ENCODE data around the gene ADAMTSL1.

The ADAMTSL1 gene

GRCh38 chr9:18746631-18747030 is 272.7 kb downstream of the ADAMTSL1 start:
- H3K4me1 ChIP-seq (ENCODE audit: insufficient read depth, low read length) = peaks cover 28% of the 10 kb centered on the region
- no peak overlapping the region for H3K4me3 ChIP-seq (ENCODE audit: low read length)
- no peaks in the 10 kb centered on the region for H3K27me3 ChIP-seq (ENCODE audit: insufficient read depth, low read length)
- H3K9me3 ChIP-seq (ENCODE audit: low read length) = no peaks in the 10 kb centered on the region
- no peak overlapping the region for H2AFZ ChIP-seq (ENCODE audit: low read depth, low read length)
- H3K36me3 ChIP-seq (ENCODE audit: insufficient read depth, low read length) = no peaks in the 10 kb centered on the region

DNA sequence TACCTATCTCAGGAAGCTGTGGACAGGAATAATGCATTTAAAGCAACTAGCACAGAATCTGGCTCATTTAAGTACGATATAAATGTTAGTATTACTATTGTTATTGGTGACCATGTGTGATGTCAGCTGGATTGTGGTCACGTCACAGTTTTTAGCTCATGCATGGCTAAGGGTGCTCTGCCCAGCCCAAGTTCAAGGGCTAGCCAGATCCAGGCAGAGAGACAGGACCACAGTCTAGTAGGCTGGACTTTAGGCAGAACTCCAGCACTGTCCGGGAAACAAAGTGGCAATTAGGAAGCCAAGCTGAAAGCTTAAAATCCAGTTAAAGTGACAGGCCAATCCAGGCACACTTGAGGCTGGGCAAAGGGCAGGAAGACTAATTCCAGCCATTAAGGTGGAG is 273.6 kb downstream of the ADAMTSL1 start:
- no peak overlapping the region for H3K4me3 ChIP-seq (ENCODE audit: low read length)
- no peaks in the 10 kb centered on the region for H3K9me3 ChIP-seq (ENCODE audit: low read length)
- H2AFZ ChIP-seq (ENCODE audit: low read depth, low read length) = no peak overlapping the region
- H3K36me3 ChIP-seq (ENCODE audit: insufficient read depth, low read length) = no peaks in the 10 kb centered on the region
- no peaks in the 10 kb centered on the region for H3K27me3 ChIP-seq (ENCODE audit: insufficient read depth, low read length)
- H3K4me1 ChIP-seq (ENCODE audit: insufficient read depth, low read length) = peaks cover 23% of the 10 kb centered on the region

GRCh38 chr9:18748251-18748701 is 274.3 kb downstream of the ADAMTSL1 start:
- H3K27me3 ChIP-seq (ENCODE audit: insufficient read depth, low read length) = no peaks in the 10 kb centered on the region
- no peak overlapping the region for H2AFZ ChIP-seq (ENCODE audit: low read depth, low read length)
- H3K4me3 ChIP-seq (ENCODE audit: low read length) = no peak overlapping the region
- peaks cover 23% of the 10 kb centered on the region for H3K4me1 ChIP-seq (ENCODE audit: insufficient read depth, low read length)
- no peaks in the 10 kb centered on the region for H3K36me3 ChIP-seq (ENCODE audit: insufficient read depth, low read length)
- no peaks in the 10 kb centered on the region for H3K9me3 ChIP-seq (ENCODE audit: low read length)

GRCh38 chr9:18749711-18750110 is 275.8 kb downstream of the ADAMTSL1 start:
- Histone ChIP-seq H3K4me1 (ENCODE audit: insufficient read depth, low read length) (peaks cover 23% of the 10 kb centered on the region), H3K9me3 (ENCODE audit: low read length) (no peaks in the 10 kb centered on the region), H2AFZ (ENCODE audit: low read depth, low read length) (no peak overlapping the region), H3K36me3 (ENCODE audit: insufficient read depth, low read length) (no peaks in the 10 kb centered on the region), H3K27me3 (ENCODE audit: insufficient read depth, low read length) (no peaks in the 10 kb centered on the region), H3K4me3 (ENCODE audit: low read length) (no peak overlapping the region)

GRCh38 chr9:18753904-18754303 is 280.0 kb downstream of the ADAMTSL1 start:
- Histone ChIP-seq H3K27me3 (ENCODE audit: insufficient read depth, low read length) (no peaks in the 10 kb centered on the region), H3K36me3 (ENCODE audit: insufficient read depth, low read length) (no peaks in the 10 kb centered on the region), H3K9me3 (ENCODE audit: low read length) (no peaks in the 10 kb centered on the region), H3K4me3 (ENCODE audit: low read length) (no peak overlapping the region), H2AFZ (ENCODE audit: low read depth, low read length) (no peak overlapping the region), H3K4me1 (ENCODE audit: insufficient read depth, low read length) (peaks cover 3% of the 10 kb centered on the region)

- no peaks in the 10 kb centered on the region for H3K27me3 ChIP-seq (ENCODE audit: insufficient read depth, low read length)
- H3K4me1 ChIP-seq (ENCODE audit: insufficient read depth, low read length) = peaks cover 3% of the 10 kb centered on the region
- H3K36me3 ChIP-seq (ENCODE audit: insufficient read depth, low read length) = no peaks in the 10 kb centered on the region
- H3K4me3 ChIP-seq (ENCODE audit: low read length) = no peak overlapping the region
- no peaks in the 10 kb centered on the region for H3K9me3 ChIP-seq (ENCODE audit: low read length)
- no peak overlapping the region for H2AFZ ChIP-seq (ENCODE audit: low read depth, low read length)
These were observed 280.6 kb downstream of the ADAMTSL1 start for GRCh38 chr9:18754537-18754936.

- Histone ChIP-seq H3K36me3 (ENCODE audit: insufficient read depth, low read length) (no peaks in the 10 kb centered on the region), H3K4me3 (ENCODE audit: low read length) (no peak overlapping the region)
These were observed 281.3 kb downstream of the ADAMTSL1 start for GRCh38 chr9:18755263-18755662.

DNA sequence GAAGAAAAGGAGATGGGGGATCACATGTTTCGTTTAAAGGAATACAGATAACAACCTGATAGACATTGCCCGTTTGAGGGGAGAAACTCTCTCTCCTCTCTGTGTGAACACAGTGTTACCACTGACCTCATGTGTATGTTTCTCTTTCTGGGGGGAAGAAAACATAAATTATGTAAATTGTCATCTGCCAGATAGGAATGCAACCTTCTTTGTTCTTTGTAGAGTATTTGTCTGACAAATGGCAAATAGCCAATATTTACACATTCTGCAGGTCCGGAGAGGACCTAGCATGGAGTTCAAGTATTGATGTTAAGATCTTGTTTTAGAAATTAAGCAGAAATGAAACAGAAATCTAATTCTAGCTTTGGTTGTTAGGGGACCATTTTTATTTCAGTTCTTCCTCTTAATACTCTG is 282.8 kb downstream of the ADAMTSL1 start:
- no peak overlapping the region for H2AFZ ChIP-seq (ENCODE audit: low read depth, low read length)
- no peaks in the 10 kb centered on the region for H3K9me3 ChIP-seq (ENCODE audit: low read length)
- H3K4me3 ChIP-seq (ENCODE audit: low read length) = no peak overlapping the region
- H3K4me1 ChIP-seq (ENCODE audit: insufficient read depth, low read length) = peaks cover 3% of the 10 kb centered on the region
- no peaks in the 10 kb centered on the region for H3K27me3 ChIP-seq (ENCODE audit: insufficient read depth, low read length)
- no peaks in the 10 kb centered on the region for H3K36me3 ChIP-seq (ENCODE audit: insufficient read depth, low read length)

More at GRCh38 chr9:18755263-18755662, 281.3 kb downstream of the ADAMTSL1 start:
- no peak overlapping the region for H2AFZ ChIP-seq (ENCODE audit: low read depth, low read length)
- H3K9me3 ChIP-seq (ENCODE audit: low read length) = no peaks in the 10 kb centered on the region
- peaks cover 3% of the 10 kb centered on the region for H3K4me1 ChIP-seq (ENCODE audit: insufficient read depth, low read length)
- H3K27me3 ChIP-seq (ENCODE audit: insufficient read depth, low read length) = no peaks in the 10 kb centered on the region

GRCh38 chr9:18759827-18760226 is 285.9 kb downstream of the ADAMTSL1 start:
- peaks cover 3% of the 10 kb centered on the region for H3K4me1 ChIP-seq (ENCODE audit: insufficient read depth, low read length)
- no peaks in the 10 kb centered on the region for H3K36me3 ChIP-seq (ENCODE audit: insufficient read depth, low read length)
- no peaks in the 10 kb centered on the region for H3K27me3 ChIP-seq (ENCODE audit: insufficient read depth, low read length)
- H3K9me3 ChIP-seq (ENCODE audit: low read length) = no peaks in the 10 kb centered on the region
- H2AFZ ChIP-seq (ENCODE audit: low read depth, low read length) = no peak overlapping the region
- no peak overlapping the region for H3K4me3 ChIP-seq (ENCODE audit: low read length)

DNA sequence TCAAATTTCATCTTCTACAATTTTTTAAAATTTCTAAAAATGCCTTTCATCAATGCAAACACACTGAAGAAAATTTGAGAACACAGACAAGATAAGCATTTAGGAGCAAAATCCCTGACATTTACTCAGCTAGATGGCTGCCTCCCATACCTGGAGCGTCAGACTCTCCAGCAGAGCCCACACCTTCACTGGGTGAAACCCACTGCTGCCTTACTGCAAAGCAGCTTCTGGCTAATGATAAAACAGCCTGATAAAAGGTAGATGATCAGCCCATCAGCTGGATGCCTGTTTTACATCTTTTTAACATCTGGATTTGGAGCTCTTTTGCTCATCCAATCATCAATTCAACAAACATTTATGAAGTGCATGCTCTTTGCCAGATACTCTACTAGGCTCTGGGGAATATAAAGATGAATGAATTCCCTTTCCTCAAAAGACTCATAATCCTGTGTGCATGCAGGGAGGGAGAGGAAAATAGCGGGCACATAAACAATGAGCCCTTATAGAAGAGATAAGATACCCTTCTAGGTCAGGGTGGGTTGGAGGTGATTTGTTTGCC is 287.9 kb downstream of the ADAMTSL1 start:
- no peaks in the 10 kb centered on the region for H3K36me3 ChIP-seq (ENCODE audit: insufficient read depth, low read length)
- no peak overlapping the region for H3K4me3 ChIP-seq (ENCODE audit: low read length)
- peaks cover under 1% of the 10 kb centered on the region for H3K4me1 ChIP-seq (ENCODE audit: insufficient read depth, low read length)
- no peaks in the 10 kb centered on the region for H3K9me3 ChIP-seq (ENCODE audit: low read length)
- no peaks in the 10 kb centered on the region for H3K27me3 ChIP-seq (ENCODE audit: insufficient read depth, low read length)
- H2AFZ ChIP-seq (ENCODE audit: low read depth, low read length) = no peak overlapping the region

DNA sequence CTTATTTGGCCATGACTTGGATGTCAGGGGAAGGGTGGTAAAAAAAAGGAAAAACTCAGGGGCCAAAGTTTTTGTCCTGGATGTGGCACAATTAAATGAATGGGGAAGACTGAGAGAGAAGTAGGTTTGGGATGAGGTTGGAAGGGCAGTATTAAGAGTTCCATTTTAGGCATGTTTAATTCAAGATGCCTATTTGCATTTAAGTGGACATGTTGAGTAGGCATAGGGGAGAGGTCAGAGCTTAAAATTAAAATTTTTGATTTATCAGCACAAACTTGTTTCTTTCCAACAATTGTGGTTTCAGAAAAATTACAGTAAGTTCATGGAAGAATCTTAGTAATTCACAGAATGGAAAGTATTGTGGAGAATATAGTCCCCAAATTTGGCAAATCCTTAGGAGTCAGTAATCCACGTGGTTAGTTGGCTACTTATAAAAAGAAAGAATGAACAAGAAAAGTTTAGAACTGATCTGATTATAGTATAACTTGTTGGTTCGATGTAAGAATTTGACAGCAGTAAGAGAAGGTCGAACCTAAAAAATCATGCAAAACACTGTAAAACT is 293.1 kb downstream of the ADAMTSL1 start:
- Histone ChIP-seq H2AFZ (ENCODE audit: low read depth, low read length) (no peak overlapping the region), H3K9me3 (ENCODE audit: low read length) (no peaks in the 10 kb centered on the region), H3K36me3 (ENCODE audit: insufficient read depth, low read length) (no peaks in the 10 kb centered on the region), H3K4me3 (ENCODE audit: low read length) (no peak overlapping the region), H3K27me3 (ENCODE audit: insufficient read depth, low read length) (no peaks in the 10 kb centered on the region), H3K4me1 (ENCODE audit: insufficient read depth, low read length) (no peaks in the 10 kb centered on the region)

DNA sequence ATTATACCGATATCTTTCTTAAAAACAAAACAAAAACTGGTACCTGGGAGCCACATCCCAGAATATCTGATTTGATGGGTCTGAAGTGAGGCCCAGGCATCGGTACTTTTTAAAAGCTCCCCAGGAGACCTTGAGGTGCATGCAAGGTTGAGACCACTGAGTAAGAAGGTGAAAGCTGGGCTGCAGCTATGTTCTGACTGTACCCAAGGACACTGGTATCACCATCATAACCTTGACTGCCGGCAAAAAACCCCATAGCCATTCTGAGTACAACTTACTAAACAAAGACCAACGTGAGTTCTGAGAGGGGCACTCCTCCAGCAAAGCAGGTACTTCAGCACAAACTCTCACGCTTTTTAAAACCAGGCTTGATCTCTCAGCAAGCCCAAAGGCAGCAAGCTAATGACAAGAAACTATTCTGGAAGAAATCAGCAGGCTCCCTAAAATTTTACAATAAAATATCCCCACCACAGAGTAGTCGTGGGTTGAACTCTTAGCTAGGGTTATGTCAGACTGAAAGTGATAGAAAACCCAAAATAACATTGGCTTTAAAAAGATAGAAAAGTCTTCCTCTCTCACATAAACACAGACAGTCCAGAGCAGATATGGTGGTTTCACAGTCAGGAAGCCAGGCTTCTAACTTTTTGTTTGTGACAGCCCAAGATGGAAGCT is 295.1 kb downstream of the ADAMTSL1 start:
- Histone ChIP-seq H3K4me1 (ENCODE audit: insufficient read depth, low read length) (no peaks in the 10 kb centered on the region), H3K27me3 (ENCODE audit: insufficient read depth, low read length) (no peaks in the 10 kb centered on the region), H3K4me3 (ENCODE audit: low read length) (no peak overlapping the region), H2AFZ (ENCODE audit: low read depth, low read length) (no peak overlapping the region), H3K36me3 (ENCODE audit: insufficient read depth, low read length) (no peaks in the 10 kb centered on the region), H3K9me3 (ENCODE audit: low read length) (peaks cover 2% of the 10 kb centered on the region)

GRCh38 chr9:18770131-18770908 is 296.4 kb downstream of the ADAMTSL1 start:
- H2AFZ ChIP-seq (ENCODE audit: low read depth, low read length) = no peak overlapping the region
- no peaks in the 10 kb centered on the region for H3K36me3 ChIP-seq (ENCODE audit: insufficient read depth, low read length)
- peaks cover 2% of the 10 kb centered on the region for H3K9me3 ChIP-seq (ENCODE audit: low read length)
- H3K27me3 ChIP-seq (ENCODE audit: insufficient read depth, low read length) = no peaks in the 10 kb centered on the region
- H3K4me1 ChIP-seq (ENCODE audit: insufficient read depth, low read length) = no peaks in the 10 kb centered on the region
- no peak overlapping the region for H3K4me3 ChIP-seq (ENCODE audit: low read length)

All from neuron (in vitro differentiated cells).